Mesothelial cell of epicardium (in vitro differentiated cells): Measurements from ENCODE around the gene UBXN11. TPM values are rescaled to one million over a fixed set of nuclear protein-coding genes. Genes with fewer than 3 reads are reported as not detected.

ENCODE experiments used
- DNase-seq, 2 experiments: peaks; one replicate each; pipeline ENCODE4 v3.0.0; 2021; ENCODE audit warnings: low spot score in 2 of 2; ENCODE audit not compliant: unreplicated experiment in 2 of 2
- H3K27ac Mint-ChIP-seq: 2 replicates; pipeline ENCODE4 v1.8.0; 2021; ENCODE audit warnings: mixed read lengths
- H3K27me3 Mint-ChIP-seq: 2 replicates; pipeline ENCODE4 v1.8.0; 2021; ENCODE audit warnings: low read depth, mixed read lengths
- H3K36me3 Mint-ChIP-seq: 2 replicates; pipeline ENCODE4 v1.8.0; 2021; ENCODE audit warnings: mixed read lengths
- H3K4me1 Mint-ChIP-seq: 2 replicates; pipeline ENCODE4 v1.8.0; 2021; ENCODE audit warnings: mixed read lengths
- H3K4me3 Mint-ChIP-seq: 2 replicates; pipeline ENCODE4 v1.8.0; 2021; ENCODE audit warnings: mild to moderate bottlenecking, moderate library complexity, mixed read lengths
- H3K9me3 Mint-ChIP-seq: 2 replicates; pipeline ENCODE4 v1.8.0; 2021; ENCODE audit warnings: mixed read lengths
- total RNA-seq: library from RNA; stranded (reverse); gene quantifications from 3 replicates; pipeline ENCODE4 v1.2.1, GENCODE V29; 2021
- TF ChIP-seq, protein P1 (sequence below): fragments of 200-600 bp; sonication (generic); IDR thresholded peaks from one replicate; pipeline ENCODE4 v1.5.0; 2021; ENCODE audit warnings: antibody characterized with exemption; ENCODE audit not compliant: unreplicated experiment

Gene UBXN11
- total RNA-seq, 1 donor from 2014 or later = 29.6 TPM

DNA sequence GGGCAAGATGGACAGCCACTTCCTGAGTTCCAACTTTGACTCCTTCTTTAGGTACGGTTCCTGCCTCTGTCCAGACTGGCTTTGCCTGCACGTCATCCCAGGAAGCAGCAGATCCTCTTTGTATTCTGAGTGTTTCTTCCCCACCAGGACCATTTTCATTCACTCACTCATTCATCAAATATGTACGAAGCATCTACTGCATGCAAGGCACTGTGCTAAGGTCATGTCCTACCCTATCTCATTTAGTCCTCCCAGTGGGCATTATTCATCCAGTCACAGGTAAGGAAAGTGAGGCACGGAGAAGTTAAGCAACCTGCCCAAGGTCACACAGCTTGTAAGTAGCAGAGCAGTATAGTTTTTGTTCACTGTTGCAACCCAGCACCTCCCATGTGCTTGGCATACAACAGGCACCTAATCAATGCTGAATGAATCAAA lies 33.6 kb upstream of the UBXN11 start:
- peaks cover 11% of the 10 kb centered on the region for H3K27me3 Mint-ChIP-seq
- no peak for DNase-seq
- H3K36me3 Mint-ChIP-seq = no peaks in the 10 kb centered on the region
- no peaks in the 10 kb centered on the region for H3K9me3 Mint-ChIP-seq
- peaks cover 3% of the 10 kb centered on the region for H3K4me1 Mint-ChIP-seq
- TF ChIP-seq, protein P1, sequence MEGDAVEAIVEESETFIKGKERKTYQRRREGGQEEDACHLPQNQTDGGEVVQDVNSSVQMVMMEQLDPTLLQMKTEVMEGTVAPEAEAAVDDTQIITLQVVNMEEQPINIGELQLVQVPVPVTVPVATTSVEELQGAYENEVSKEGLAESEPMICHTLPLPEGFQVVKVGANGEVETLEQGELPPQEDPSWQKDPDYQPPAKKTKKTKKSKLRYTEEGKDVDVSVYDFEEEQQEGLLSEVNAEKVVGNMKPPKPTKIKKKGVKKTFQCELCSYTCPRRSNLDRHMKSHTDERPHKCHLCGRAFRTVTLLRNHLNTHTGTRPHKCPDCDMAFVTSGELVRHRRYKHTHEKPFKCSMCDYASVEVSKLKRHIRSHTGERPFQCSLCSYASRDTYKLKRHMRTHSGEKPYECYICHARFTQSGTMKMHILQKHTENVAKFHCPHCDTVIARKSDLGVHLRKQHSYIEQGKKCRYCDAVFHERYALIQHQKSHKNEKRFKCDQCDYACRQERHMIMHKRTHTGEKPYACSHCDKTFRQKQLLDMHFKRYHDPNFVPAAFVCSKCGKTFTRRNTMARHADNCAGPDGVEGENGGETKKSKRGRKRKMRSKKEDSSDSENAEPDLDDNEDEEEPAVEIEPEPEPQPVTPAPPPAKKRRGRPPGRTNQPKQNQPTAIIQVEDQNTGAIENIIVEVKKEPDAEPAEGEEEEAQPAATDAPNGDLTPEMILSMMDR = no peak
- H3K4me3 Mint-ChIP-seq = no peak overlapping the region
- H3K27ac Mint-ChIP-seq = no peak overlapping the region

DNA sequence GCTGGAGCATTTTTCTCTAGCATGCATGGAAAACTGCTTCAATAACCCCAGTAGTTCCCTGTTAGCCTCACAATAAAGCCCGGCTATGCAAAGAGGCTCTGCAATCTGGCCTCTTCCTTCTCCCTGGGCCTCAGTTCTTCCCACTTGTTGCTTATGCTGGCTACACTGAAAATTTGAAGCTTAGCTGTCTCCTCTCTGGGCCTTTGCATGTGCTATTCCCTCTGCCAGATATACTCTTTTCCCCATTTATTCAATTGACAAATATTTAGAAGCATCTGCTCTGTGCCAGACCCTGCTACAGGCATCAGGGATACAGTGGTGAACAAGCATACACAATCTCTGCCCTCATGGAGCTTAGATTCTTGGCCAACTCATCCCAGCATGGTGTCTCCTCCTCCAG lies 32.2 kb upstream of the UBXN11 start:
- TF ChIP-seq, protein P1 = no peak
- no peak overlapping the region for H3K4me3 Mint-ChIP-seq
- no peak overlapping the region for H3K27ac Mint-ChIP-seq
- H3K4me1 Mint-ChIP-seq = peaks cover 6% of the 10 kb centered on the region
- DNase-seq = no peak
- H3K27me3 Mint-ChIP-seq = peaks cover 17% of the 10 kb centered on the region
- H3K36me3 Mint-ChIP-seq = no peaks in the 10 kb centered on the region
- H3K9me3 Mint-ChIP-seq = no peaks in the 10 kb centered on the region

DNA sequence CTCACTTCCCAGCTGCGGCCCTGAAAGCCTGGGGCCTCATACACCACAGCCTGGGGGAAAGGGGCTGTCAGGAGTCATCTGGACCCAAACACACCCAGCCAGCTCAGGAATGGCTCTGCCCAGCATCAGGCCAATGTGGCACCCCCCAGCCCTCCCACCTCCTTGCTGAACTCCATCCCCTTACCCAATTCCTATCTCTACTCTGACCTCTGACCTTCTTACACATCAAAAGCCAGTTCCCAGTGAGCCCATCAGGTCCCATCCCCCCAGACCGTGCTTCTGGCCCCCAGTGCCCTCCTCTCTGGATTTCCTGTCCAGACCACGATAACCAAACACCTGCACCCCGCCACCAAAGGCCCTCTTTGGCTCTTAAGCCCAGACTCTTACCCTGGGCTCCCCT lies 31.2 kb upstream of the UBXN11 start:
- peaks cover 6% of the 10 kb centered on the region for H3K4me1 Mint-ChIP-seq
- no peak for DNase-seq
- H3K9me3 Mint-ChIP-seq = no peaks in the 10 kb centered on the region
- H3K36me3 Mint-ChIP-seq = no peaks in the 10 kb centered on the region
- no peak overlapping the region for H3K27ac Mint-ChIP-seq
- TF ChIP-seq, protein P1 = no peak
- H3K4me3 Mint-ChIP-seq = peak overlapping the region; percentile 34
- H3K27me3 Mint-ChIP-seq = peaks cover 17% of the 10 kb centered on the region

DNA sequence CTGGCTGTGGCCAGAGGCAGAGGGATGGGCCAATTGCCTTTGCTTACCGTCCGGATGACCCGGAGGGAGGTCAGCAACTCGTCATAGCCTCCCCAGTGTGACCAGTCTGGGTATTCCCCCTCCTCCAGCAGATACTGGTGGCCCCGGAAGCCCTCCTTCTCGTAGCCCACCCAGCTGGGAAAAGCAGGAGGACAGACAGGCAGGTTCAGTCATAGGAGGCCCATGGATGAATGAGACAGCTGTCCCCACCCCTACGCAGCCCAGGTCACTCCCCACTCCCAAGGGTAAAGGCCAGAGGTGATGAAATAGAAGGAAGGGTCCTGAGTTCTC lies 30.7 kb upstream of the UBXN11 start:
- TF ChIP-seq, protein P1 = no peak
- Mint-ChIP-seq H3K9me3 (no peaks in the 10 kb centered on the region), H3K4me3 (peak overlapping the region; percentile 17), H3K4me1 (peaks cover 6% of the 10 kb centered on the region), H3K36me3 (no peaks in the 10 kb centered on the region), H3K27me3 (peaks cover 17% of the 10 kb centered on the region), H3K27ac (no peak overlapping the region)
- no peak for DNase-seq

DNA sequence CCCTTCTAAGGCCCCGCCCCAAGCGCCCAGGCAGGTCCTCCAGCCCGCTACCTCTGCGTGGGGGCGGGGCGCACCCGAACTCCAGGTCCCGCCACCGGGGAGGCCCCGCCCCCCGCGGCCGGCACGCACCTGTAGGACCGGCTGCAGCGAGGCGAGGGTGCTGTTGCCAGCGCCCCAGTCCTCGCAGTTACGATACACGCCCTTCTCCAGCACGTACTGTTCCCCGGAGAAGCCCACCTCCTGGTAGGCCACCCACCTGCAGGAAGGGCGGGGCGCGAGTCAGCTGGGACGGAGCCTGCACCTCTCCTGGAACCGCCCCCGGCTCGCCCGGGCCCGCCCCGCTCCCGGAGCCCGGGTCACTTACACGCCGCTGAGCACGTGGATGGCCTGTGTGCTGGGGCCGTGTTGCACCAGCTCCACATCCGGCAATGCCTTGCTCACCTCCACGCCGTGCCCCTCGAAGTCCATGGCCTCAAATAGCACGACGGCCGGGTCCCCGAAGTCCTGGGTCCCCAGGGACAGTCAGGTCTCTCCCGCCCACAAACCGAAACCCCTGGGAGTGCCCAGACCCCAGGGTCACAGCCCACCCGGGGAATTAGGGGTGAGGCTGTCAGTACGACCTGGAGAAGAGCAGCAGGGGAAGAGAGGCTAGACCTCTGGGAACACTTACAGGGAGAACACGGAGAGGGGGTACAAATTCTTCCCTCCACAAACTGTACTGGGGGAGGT lies 30.2 kb upstream of the UBXN11 start:
- no peak overlapping the region for H3K27ac Mint-ChIP-seq
- peaks cover 6% of the 10 kb centered on the region for H3K4me1 Mint-ChIP-seq
- H3K4me3 Mint-ChIP-seq = peak overlapping the region; percentile 90
- peak; percentile 78 to 81 for DNase-seq
- TF ChIP-seq, protein P1 = no peak
- H3K27me3 Mint-ChIP-seq = peaks cover 17% of the 10 kb centered on the region
- no peaks in the 10 kb centered on the region for H3K36me3 Mint-ChIP-seq
- no peaks in the 10 kb centered on the region for H3K9me3 Mint-ChIP-seq
